Osteoblast (primary cell): ENCODE measurements around the gene CEPT1. TPM values are rescaled to one million over a fixed set of nuclear protein-coding genes. Genes with fewer than 3 reads are reported as not detected.

ENCODE experiments used
- DNase-seq: peaks from one replicate; pipeline ENCODE4 v3.0.0; 2011; ENCODE audit warnings: low spot score, mixed read lengths; ENCODE audit not compliant: insufficient read length; ENCODE audit errors: missing footprints
- H2AFZ ChIP-seq: 2 replicates; pipeline ENCODE4 v1.6.0; 2011; ENCODE audit warnings: mild to moderate bottlenecking, low read length
- H3K27ac ChIP-seq: 2 replicates; pipeline ENCODE4 v1.5.1; 2011; ENCODE audit warnings: mild to moderate bottlenecking, low read depth, low read length, moderate library complexity
- H3K27me3 ChIP-seq: 2 replicates; pipeline ENCODE4 v1.6.0; 2012; ENCODE audit warnings: mild to moderate bottlenecking, control low read depth, inconsistent platforms, low read length, moderate library complexity; ENCODE audit not compliant: insufficient read depth
- H3K36me3 ChIP-seq: 2 replicates; pipeline ENCODE4 v1.5.1; 2011; ENCODE audit warnings: mild to moderate bottlenecking, low read length, control low read depth, moderate library complexity; ENCODE audit not compliant: insufficient read depth
- H3K4me1 ChIP-seq: 2 replicates; pipeline ENCODE4 v1.5.1; 2011; ENCODE audit warnings: mild to moderate bottlenecking, low read length, control low read depth, moderate library complexity; ENCODE audit not compliant: insufficient read depth
- H3K4me2 ChIP-seq: 2 replicates; pipeline ENCODE4 v1.6.0; 2011; ENCODE audit warnings: mild to moderate bottlenecking, low read length; ENCODE audit not compliant: insufficient read depth
- H3K4me3 ChIP-seq: fragments of 200-600 bp; sonication (generic); 3 replicates; pipeline ENCODE4 v1.5.1; 2012; ENCODE audit warnings: mild to moderate bottlenecking, low read length, inconsistent platforms; ENCODE audit not compliant: insufficient read depth
- H3K79me2 ChIP-seq: 2 replicates; pipeline ENCODE4 v1.6.0; 2012; ENCODE audit warnings: mild to moderate bottlenecking, low read length, control low read depth, inconsistent platforms; ENCODE audit not compliant: insufficient read depth
- H3K9me3 ChIP-seq: 2 replicates; pipeline ENCODE4 v1.5.1; 2011; ENCODE audit warnings: low read depth, low read length, control low read depth
- H4K20me1 ChIP-seq: 2 replicates; pipeline ENCODE4 v1.6.0; 2012; ENCODE audit warnings: mild to moderate bottlenecking, low read length, control low read depth; ENCODE audit not compliant: insufficient read depth
- total RNA-seq: library from RNA; depleted of rRNA; stranded (reverse); fragments of >200 nt; gene quantifications from 2 replicates; pipeline ENCODE4 v1.2.3, GENCODE V29; 2012
- TF ChIP-seq, protein P1 (sequence below): IDR thresholded peaks from 2 replicates; pipeline ENCODE4 v1.5.1; 2011; ENCODE audit warnings: mild to moderate bottlenecking, low read depth, low read length, moderate library complexity; ENCODE audit errors: extremely low read depth

CEPT1 gene
- total RNA-seq, 1 donor = 37.3 TPM

DNA sequence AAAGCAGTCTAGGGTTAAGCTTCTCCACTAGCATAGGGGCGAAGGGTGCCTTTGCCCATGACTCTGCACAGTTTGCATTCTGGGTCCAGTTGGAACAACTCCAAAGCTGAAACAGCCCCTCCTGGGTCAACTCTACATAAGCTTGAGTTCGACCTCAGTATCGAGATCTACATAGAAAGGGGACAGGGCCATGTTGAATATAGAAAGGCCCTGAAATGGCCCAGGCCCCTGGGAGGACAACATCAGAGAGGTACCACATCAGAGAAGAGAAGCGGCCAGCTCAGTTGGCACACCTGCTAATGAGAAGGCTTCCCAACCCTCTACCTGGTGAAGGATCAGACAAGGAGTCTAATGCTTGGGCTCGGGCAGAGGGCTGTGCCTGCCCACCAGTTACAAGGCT is 58.8 kb downstream of the CEPT1 start:
- no peak overlapping the region for H3K4me2 ChIP-seq
- H3K27ac ChIP-seq = no peak overlapping the region
- peak; percentile 35 for DNase-seq
- H3K4me3 ChIP-seq = no peak overlapping the region
- H2AFZ ChIP-seq = no peak overlapping the region
- no peaks in the 10 kb centered on the region for H3K9me3 ChIP-seq
- no peaks in the 10 kb centered on the region for H3K79me2 ChIP-seq
- TF ChIP-seq, protein P1, sequence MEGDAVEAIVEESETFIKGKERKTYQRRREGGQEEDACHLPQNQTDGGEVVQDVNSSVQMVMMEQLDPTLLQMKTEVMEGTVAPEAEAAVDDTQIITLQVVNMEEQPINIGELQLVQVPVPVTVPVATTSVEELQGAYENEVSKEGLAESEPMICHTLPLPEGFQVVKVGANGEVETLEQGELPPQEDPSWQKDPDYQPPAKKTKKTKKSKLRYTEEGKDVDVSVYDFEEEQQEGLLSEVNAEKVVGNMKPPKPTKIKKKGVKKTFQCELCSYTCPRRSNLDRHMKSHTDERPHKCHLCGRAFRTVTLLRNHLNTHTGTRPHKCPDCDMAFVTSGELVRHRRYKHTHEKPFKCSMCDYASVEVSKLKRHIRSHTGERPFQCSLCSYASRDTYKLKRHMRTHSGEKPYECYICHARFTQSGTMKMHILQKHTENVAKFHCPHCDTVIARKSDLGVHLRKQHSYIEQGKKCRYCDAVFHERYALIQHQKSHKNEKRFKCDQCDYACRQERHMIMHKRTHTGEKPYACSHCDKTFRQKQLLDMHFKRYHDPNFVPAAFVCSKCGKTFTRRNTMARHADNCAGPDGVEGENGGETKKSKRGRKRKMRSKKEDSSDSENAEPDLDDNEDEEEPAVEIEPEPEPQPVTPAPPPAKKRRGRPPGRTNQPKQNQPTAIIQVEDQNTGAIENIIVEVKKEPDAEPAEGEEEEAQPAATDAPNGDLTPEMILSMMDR = no peak
- H3K4me1 ChIP-seq = peaks cover 4% of the 10 kb centered on the region
- H4K20me1 ChIP-seq = no peaks in the 10 kb centered on the region
- no peaks in the 10 kb centered on the region for H3K27me3 ChIP-seq
- no peaks in the 10 kb centered on the region for H3K36me3 ChIP-seq

DNA sequence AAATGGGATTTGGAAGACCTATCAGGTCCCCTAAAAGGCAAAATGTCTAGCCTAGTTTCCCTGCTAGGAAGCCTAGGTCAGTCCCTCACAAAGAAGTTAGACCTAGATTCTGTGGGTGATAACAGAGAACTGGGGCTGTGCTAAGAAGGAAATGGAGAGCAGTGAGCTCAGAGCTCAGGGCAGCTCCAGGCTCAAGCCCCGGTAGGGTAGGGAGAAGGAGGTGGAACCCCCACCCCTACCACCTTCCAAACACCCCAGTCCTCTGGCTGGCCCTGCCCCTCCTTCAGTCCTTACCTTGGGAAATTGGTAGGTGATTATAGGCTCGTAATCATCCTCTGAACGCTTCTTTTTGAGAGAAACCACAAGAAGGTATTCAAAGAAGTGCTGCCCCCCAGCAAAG is 59.3 kb downstream of the CEPT1 start:
- Histone ChIP-seq H3K79me2 (no peaks in the 10 kb centered on the region), H3K27me3 (no peaks in the 10 kb centered on the region), H3K36me3 (no peaks in the 10 kb centered on the region), H3K4me3 (no peak overlapping the region), H3K9me3 (no peaks in the 10 kb centered on the region), H3K4me1 (no peaks in the 10 kb centered on the region), H2AFZ (no peak overlapping the region), H4K20me1 (no peaks in the 10 kb centered on the region), H3K4me2 (no peak overlapping the region), H3K27ac (no peak overlapping the region)
- peak; percentile 32 for DNase-seq
- TF ChIP-seq, protein P1 = no peak

DNA sequence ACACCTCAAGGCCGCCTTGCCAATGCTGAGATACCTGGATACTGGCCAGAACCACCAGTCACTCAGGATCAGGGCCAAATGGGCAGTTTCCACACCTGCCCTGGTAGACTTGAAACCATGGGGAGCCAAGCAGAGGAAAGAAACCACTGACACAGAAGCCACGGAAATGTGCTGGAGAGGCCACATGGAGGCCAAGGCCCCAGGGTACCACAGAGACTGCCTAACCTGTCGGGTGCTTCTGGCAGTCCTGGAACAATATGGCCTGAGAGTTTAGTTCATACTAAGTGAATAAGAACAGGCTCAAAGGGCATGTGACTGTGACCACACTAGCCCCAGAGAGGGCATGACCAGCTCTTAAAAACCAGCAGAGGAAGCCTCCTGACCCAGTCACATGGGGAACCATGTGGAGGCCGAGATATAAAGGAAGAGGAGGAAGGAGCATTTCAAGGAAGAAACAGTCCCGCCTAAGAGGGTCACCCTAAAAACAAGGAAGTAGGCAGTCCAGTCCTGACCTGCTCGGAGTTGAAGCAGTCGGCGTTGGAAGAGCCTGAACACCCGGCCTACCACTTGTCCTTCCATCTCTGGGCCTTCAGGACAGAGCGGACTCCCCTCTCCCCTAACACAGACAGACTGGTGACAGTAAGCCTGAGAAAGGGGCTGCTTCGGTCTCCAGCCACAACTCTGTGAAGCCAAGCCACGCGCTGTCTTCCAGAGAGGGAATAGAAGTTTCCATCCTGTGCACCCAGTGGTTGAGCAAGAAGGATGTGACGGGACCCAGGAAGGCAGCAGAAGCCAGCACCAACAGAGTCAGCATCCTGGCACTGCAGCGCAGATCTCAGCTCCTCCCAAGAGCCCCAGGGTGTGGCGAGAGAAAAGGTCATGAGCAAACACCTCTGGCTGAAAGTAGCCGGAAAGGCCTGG is 60.1 kb downstream of the CEPT1 start, which contains the start of gene DENND2D:
Gene DENND2D (minus strand): TSS at position 766 of the 921 bp plus-strand sequence. CDS start 187 bp downstream, at position 579.
- H3K9me3 ChIP-seq = no peaks in the 10 kb centered on the region
- DNase-seq = peak; percentile 49
- no peaks in the 10 kb centered on the region for H3K4me1 ChIP-seq
- H3K36me3 ChIP-seq = no peaks in the 10 kb centered on the region
- TF ChIP-seq, protein P1 = no peak
- H3K27me3 ChIP-seq = peaks cover 4% of the 10 kb centered on the region
- no peaks in the 10 kb centered on the region for H4K20me1 ChIP-seq
- no peak within 1 kb of the TSS for H3K4me3 ChIP-seq
- H2AFZ ChIP-seq = no peak within 1 kb of the TSS
- no peak within 1 kb of the TSS for H3K4me2 ChIP-seq
- H3K79me2 ChIP-seq = no peaks in the 10 kb centered on the region
- no peak within 1 kb of the TSS for H3K27ac ChIP-seq

DNA sequence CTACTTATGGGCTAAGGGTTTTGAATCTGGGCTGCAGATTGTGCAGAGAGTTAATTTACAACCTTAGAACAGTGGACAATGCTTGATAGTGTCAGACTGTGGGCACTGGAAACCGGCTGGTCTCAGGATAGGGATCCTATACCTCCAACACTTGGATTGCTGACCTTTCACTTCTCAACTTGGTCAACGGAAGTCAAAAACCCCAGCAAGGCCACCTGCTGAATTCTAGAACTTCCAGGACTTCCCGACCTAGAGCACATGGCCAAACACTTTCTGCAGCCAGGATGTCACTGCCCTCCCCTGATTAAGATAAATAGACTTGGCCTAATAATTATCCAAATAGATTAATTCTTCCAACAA is 60.8 kb downstream of the CEPT1 start:
- H4K20me1 ChIP-seq = no peaks in the 10 kb centered on the region
- no peak overlapping the region for H2AFZ ChIP-seq
- H3K27ac ChIP-seq = no peak overlapping the region
- TF ChIP-seq, protein P1 = no peak
- no peaks in the 10 kb centered on the region for H3K9me3 ChIP-seq
- H3K79me2 ChIP-seq = no peaks in the 10 kb centered on the region
- DNase-seq = no peak
- H3K4me2 ChIP-seq = no peak overlapping the region
- peaks cover 4% of the 10 kb centered on the region for H3K27me3 ChIP-seq
- no peak overlapping the region for H3K4me3 ChIP-seq
- H3K36me3 ChIP-seq = no peaks in the 10 kb centered on the region
- H3K4me1 ChIP-seq = no peaks in the 10 kb centered on the region
